ENCODE data around the gene CLDN5.

The CLDN5 gene

DNA sequence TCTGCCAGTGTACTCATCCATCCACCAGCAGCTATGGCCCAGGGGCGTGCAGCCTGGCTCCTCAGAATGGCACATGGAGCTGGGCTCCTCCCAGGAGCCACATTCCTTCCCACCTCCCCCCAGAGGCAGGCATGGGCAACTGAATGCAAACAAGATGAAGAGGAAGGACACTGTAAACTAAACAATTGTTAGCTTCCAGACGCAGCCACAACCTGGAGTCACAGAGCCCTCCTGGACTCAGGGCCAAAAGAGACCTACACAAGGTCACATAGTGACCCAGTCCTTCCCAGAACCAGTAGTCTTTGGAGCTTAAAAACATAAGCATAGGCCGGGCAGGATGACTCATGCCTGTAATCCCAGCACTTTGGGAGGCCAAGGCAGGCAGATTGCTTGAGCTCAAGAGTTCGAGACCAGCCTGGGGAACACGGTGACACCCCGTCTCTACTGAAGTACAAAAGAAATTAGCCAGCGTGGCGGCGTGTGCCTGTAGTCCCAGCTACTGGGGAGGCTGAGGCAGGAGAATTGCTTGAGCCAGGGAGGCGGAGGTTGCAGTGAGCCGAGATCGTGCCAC lies 30.7 kb upstream of the CLDN5 start:
- no peak for DNase-seq (ENCODE audit: low read depth in 1 of 2, low spot score in 1 of 2)
- Histone ChIP-seq H3K27me3 (ENCODE audit: insufficient read depth, poor library complexity, severe bottlenecking) (no peaks in the 10 kb centered on the region), H3K27ac (replicated peaks) (no peak overlapping the region), H3K4me3 (replicated peaks; ENCODE audit: insufficient read depth, low read length) (no peak overlapping the region)
- no peak for TF ChIP-seq POLR2AphosphoS5 (IDR thresholded peaks at IDR 0.05; ENCODE audit: low read depth)
- no peak for TF ChIP-seq GABPA (IDR thresholded peaks at IDR 0.05; ENCODE audit: low read depth)
- TF ChIP-seq, protein P1, sequence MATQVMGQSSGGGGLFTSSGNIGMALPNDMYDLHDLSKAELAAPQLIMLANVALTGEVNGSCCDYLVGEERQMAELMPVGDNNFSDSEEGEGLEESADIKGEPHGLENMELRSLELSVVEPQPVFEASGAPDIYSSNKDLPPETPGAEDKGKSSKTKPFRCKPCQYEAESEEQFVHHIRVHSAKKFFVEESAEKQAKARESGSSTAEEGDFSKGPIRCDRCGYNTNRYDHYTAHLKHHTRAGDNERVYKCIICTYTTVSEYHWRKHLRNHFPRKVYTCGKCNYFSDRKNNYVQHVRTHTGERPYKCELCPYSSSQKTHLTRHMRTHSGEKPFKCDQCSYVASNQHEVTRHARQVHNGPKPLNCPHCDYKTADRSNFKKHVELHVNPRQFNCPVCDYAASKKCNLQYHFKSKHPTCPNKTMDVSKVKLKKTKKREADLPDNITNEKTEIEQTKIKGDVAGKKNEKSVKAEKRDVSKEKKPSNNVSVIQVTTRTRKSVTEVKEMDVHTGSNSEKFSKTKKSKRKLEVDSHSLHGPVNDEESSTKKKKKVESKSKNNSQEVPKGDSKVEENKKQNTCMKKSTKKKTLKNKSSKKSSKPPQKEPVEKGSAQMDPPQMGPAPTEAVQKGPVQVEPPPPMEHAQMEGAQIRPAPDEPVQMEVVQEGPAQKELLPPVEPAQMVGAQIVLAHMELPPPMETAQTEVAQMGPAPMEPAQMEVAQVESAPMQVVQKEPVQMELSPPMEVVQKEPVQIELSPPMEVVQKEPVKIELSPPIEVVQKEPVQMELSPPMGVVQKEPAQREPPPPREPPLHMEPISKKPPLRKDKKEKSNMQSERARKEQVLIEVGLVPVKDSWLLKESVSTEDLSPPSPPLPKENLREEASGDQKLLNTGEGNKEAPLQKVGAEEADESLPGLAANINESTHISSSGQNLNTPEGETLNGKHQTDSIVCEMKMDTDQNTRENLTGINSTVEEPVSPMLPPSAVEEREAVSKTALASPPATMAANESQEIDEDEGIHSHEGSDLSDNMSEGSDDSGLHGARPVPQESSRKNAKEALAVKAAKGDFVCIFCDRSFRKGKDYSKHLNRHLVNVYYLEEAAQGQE (IDR thresholded peaks at IDR 0.05; ENCODE audit: insufficient replicate concordance, low read depth) = no peak
- TF ChIP-seq, protein P2, sequence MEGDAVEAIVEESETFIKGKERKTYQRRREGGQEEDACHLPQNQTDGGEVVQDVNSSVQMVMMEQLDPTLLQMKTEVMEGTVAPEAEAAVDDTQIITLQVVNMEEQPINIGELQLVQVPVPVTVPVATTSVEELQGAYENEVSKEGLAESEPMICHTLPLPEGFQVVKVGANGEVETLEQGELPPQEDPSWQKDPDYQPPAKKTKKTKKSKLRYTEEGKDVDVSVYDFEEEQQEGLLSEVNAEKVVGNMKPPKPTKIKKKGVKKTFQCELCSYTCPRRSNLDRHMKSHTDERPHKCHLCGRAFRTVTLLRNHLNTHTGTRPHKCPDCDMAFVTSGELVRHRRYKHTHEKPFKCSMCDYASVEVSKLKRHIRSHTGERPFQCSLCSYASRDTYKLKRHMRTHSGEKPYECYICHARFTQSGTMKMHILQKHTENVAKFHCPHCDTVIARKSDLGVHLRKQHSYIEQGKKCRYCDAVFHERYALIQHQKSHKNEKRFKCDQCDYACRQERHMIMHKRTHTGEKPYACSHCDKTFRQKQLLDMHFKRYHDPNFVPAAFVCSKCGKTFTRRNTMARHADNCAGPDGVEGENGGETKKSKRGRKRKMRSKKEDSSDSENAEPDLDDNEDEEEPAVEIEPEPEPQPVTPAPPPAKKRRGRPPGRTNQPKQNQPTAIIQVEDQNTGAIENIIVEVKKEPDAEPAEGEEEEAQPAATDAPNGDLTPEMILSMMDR (IDR thresholded peaks at IDR 0.05; ENCODE audit: insufficient read depth, low read length) = no peak
- TF ChIP-seq SPI1 (IDR thresholded peaks at IDR 0.05; ENCODE audit: borderline replicate concordance, low read depth) = no peak

DNA sequence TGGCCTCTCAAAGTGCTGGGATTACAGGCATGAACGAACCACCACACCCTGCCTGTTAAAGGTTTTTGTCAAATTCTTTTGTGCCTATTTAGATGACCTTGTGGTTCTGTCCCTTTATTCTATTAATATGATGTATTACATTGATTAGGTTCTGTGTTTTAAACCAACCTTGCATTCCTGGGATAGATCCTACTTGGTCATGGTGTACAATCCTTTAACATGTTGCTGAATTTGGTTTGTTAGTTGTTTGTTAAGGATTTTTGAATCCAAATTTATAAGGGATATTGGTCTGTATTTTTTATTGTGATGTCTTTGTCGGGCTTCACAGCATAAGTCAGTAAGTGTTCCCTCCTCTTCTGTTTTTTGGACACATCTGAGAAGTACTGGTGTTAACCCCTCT lies 29.0 kb upstream of the CLDN5 start:
- TF ChIP-seq, protein P1 (IDR thresholded peaks at IDR 0.05; ENCODE audit: insufficient replicate concordance, low read depth) = no peak
- TF ChIP-seq, protein P2 (IDR thresholded peaks at IDR 0.05; ENCODE audit: insufficient read depth, low read length) = no peak
- TF ChIP-seq POLR2AphosphoS5 (IDR thresholded peaks at IDR 0.05; ENCODE audit: low read depth) = no peak
- TF ChIP-seq GABPA (IDR thresholded peaks at IDR 0.05; ENCODE audit: low read depth) = no peak
- TF ChIP-seq SPI1 (IDR thresholded peaks at IDR 0.05; ENCODE audit: borderline replicate concordance, low read depth) = no peak
- H3K27me3 ChIP-seq (ENCODE audit: insufficient read depth, poor library complexity, severe bottlenecking) = no peaks in the 10 kb centered on the region
- H3K27ac ChIP-seq (replicated peaks) = no peak overlapping the region
- H3K4me3 ChIP-seq (replicated peaks; ENCODE audit: insufficient read depth, low read length) = no peak overlapping the region
- no peak for DNase-seq (ENCODE audit: low read depth in 1 of 2, low spot score in 1 of 2)

DNA sequence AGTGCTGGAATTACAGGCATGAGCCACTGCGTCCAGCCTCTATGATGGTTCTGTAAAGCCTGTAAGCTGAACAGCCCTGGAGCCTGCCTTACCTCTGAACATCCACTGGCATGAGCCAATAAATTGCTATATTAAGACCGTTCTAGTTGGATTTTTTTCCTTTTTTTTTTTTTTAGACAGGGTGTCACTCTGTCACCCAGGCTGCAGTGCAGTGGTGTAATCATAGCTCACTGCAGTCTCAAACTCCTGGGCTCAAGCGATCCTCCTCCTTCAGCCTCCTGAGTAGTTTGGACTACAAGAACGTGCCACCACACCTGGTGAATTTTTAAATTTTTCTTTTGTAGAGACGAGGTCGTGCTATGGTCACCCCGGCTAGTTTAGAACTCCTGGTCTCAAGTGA lies 26.2 kb upstream of the CLDN5 start:
- DNase-seq (ENCODE audit: low read depth in 1 of 2, low spot score in 1 of 2) = no peak

More for the DNA sequence above, 26.2 kb upstream of the CLDN5 start:
- Histone ChIP-seq H3K27ac (replicated peaks) (no peak overlapping the region), H3K27me3 (ENCODE audit: insufficient read depth, poor library complexity, severe bottlenecking) (no peaks in the 10 kb centered on the region), H3K4me3 (replicated peaks; ENCODE audit: insufficient read depth, low read length) (no peak overlapping the region)
- TF ChIP-seq POLR2AphosphoS5 (IDR thresholded peaks at IDR 0.05; ENCODE audit: low read depth) = no peak
- TF ChIP-seq, protein P2 (IDR thresholded peaks at IDR 0.05; ENCODE audit: insufficient read depth, low read length) = no peak
- no peak for TF ChIP-seq GABPA (IDR thresholded peaks at IDR 0.05; ENCODE audit: low read depth)
- TF ChIP-seq, protein P1 (IDR thresholded peaks at IDR 0.05; ENCODE audit: insufficient replicate concordance, low read depth) = no peak
- TF ChIP-seq SPI1 (IDR thresholded peaks at IDR 0.05; ENCODE audit: borderline replicate concordance, low read depth) = no peak
